Esophagus muscularis mucosa (tissue), 4 donors: ENCODE data around the gene C22orf23.

Source experiments
- CTCF ChIP-seq, 3 experiments: fragments of 200-600 bp in 2 of 3; fragments of 450-650 bp in 1 of 3; sonication (generic) in 2 of 3; IDR thresholded peaks; one replicate each; pipeline ENCODE4 v1.5.1; 2017 to 2019; ENCODE audit warnings: antibody characterized with exemption in 3 of 3, mild to moderate bottlenecking in 2 of 3, moderate library complexity in 1 of 3
- EP300 ChIP-seq: sonication (generic); formaldehyde crosslinking; IDR thresholded peaks from one replicate; pipeline ENCODE4 v1.6.1; 2017; ENCODE audit warnings: antibody characterized with exemption
- POLR2A ChIP-seq: fragments of 450-650 bp; IDR thresholded peaks from one replicate; pipeline ENCODE4 v1.6.1; 2017; ENCODE audit warnings: antibody characterized with exemption, moderate library complexity, mild to moderate bottlenecking, low read depth
- POLR2AphosphoS5 ChIP-seq, 2 donors: sonication (generic); formaldehyde crosslinking; IDR thresholded peaks; one replicate each; pipeline ENCODE4 v1.6.1; 2017; ENCODE audit warnings: antibody characterized with exemption in 2 of 2

- TF ChIP-seq POLR2A (no peak), CTCF (IDR thresholded peaks at IDR 0.05) (no peak), EP300 (no peak), POLR2AphosphoS5 (IDR thresholded peaks at IDR 0.05) (no peak)
These were observed 40.6 kb upstream of the C22orf23 start for GRCh38 chr22:37994049-37994448.
